Hematopoietic multipotent progenitor cell (in vitro differentiated cells): ENCODE results near the gene KDELR3. TPM values are rescaled to one million over a fixed set of nuclear protein-coding genes. Genes with fewer than 3 reads are reported as not detected.
"Not testable (repeated sequence)": the region's sequence is repeated elsewhere in the genome, so short reads cannot be mapped to it uniquely, and the experiment has no call there.

Experiments used
- DNase-seq, 3 donors: peaks; one replicate each; pipeline ENCODE4 v3.0.0-alpha.2; 2011 to 2015; ENCODE audit warnings: low read depth in 2 of 3, low spot score in 2 of 3
- total RNA-seq: library from RNA; depleted of rRNA; stranded (reverse); fragments of >200 nt; gene quantifications from one replicate; pipeline ENCODE4 v1.2.3, GENCODE V29; 2012

Gene KDELR3
- total RNA-seq, 1 donor: 1.9 TPM

DNA sequence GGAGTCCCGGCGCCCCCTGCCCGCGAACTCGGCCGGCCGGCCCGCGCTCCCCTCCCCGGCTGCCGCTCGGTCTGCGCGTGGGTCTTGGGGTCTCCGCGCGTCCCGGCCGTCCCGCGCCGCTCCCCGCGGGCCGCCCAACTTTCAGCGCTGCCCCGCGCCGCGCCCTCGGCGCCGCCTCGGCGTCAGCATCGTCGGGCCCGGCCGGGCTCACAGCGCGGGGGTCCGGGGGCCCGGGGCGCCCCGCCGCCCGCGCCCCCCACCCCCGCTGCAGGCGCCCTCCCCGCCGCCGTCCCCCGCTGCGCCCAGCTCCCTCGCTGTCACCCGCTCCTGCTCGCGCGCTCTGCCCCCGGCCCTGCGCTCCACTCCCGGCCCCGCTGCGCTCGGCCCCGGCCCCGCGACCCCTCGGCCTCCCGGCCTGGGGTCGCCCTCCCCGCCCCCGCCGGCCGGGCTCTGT lies 12.8 kb upstream of the KDELR3 start, which contains the start of gene KCNJ4:
TSS of gene KCNJ4 (minus strand) at position 124 of the 454 bp plus-strand sequence. CDS start 27,067 bp downstream, outside the sequence.
- DNase-seq: no peak

DNA sequence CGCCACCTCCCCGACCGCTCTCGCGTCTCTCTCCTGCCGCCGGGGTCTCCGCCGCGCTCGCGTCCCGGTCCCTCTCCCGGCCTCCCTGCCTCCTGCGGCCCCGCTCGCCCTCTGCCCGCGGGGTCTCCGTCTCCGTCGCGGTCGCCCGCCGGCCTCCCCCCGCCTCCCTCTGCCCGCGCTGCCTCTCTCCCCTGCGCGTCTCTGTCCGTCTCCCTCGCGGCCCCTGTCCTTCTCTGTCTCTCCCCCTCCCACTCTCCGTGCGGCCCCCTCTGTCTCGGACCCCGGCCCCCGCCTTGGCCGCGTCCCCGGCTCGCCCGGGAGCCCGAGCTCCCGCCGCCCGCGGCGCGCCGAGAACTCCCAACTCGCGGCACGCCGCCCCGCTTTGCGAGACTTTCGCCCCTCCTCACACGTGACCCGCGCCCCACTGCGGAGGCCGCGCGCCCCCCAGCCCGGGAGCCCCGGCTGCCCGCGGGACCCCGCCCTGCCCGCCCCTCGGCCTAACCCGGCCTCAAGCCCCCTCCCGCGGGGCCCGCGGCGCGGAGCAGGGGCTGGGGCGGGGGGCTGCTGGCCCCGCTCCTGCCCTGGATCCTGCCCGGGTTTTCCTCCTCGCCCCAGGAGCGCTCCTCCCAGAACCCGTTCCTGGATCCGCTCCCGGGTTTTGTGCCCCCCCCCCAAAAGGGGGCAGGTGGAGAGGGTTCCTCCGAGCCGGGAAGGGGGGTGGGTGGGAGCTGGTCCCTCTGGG lies 12.2 kb upstream of the KDELR3 start:
- peak in 2 of 3 donors; percentile 61 to 65 for DNase-seq

DNA sequence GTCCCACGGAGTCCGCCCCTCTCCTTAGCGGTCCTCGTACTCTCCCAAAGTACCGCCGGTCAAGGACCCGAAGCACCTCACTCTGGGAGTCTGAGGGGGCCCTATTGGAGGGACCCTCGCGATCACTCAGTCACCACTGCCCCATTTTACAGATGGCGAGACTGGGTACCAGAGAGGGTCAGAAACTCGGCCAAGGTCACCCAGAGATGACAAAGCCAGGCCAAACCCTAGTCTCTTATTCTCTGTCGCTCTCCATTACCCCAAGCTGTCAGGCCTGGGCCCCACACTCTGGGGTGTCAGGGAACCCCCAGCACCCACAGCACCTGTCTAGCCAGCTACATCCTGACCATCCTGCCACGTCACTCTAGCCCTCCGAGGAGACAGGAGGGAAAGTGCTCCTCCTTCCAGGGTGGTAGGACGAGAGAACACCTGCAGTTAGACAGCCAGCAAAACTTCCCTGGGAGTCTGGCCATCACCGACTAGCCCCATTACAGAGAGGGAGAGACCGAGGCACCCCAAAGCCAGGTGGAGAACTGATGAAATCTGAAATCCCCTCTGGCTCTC lies 11.5 kb upstream of the KDELR3 start:
- DNase-seq: no peak

DNA sequence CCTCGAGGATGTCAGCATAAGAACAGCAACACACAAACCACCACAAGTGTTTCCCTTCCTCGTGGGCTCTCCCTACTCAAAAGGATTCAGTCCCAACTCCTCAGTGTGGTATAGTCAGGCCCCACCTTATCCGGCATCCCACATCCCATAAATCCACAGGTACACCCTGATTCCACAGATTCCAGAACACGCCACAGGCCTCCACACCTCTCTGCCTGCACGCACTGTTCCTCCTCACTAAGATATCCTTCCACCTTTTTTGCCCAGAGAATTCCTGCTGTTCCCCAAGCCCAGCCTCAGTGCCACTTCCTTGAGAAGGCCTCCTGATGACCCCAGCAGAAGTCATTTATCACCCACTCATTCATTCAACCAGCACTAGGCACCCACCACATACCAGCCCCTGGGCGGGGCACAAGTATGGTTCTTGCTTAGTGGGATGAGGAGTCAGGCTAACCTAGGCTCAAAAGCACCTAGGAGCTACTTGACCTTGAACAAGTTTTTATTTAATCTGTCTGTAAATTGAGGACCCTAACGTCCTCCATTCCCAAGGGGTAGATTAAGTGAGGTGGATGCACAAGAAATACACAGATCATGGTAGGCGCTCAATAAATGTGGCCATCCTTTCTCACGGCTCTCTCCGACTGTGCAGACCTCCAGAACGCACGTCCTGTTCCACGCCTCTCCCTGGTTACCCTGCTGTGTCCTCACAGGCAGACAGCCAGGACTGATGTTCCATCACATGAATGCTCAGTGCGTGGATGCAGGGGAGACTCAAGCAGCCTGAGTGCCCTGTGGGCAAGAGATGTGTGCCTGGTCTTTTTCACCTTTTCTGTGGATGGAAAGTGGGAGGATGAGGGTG lies 10.8 kb upstream of the KDELR3 start:
- DNase-seq: no peak

DNA sequence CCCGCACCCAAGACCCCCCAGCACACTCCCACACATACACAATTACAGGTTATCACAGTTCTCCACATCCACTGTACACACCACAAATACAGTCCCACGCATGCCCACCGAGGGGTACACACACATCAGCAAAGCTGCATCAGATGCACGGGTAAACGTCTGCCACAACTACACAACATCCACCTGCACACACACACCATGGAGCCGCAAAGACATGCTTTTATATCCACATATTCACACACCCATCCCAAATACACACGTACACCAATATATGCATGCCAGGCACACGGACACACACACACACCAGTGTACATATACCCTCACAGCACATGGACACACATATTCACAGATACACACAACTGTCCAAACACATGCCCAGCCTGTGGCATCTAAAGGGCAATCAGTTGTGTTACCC lies 7.5 kb upstream of the KDELR3 start:
- no peak for DNase-seq

DNA sequence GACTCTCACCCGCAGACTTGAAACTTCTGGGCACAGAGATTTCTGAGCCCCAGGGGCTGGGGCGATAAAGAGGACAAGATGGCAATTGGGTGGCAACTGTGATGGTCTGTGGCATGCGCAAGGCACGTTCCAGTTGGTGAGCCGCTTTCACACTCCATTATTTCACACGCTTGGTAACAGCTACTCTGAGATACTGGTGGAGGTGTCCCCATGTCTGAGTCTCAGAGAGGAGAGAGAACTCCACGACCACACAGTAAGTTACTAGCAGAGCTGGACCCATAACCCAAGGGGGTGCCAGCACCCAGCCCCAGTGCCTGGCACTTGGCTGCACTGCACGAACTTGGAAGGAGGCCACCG lies 6.9 kb upstream of the KDELR3 start:
- peak in 1 of 3 donors; percentile 27 for DNase-seq

DNA sequence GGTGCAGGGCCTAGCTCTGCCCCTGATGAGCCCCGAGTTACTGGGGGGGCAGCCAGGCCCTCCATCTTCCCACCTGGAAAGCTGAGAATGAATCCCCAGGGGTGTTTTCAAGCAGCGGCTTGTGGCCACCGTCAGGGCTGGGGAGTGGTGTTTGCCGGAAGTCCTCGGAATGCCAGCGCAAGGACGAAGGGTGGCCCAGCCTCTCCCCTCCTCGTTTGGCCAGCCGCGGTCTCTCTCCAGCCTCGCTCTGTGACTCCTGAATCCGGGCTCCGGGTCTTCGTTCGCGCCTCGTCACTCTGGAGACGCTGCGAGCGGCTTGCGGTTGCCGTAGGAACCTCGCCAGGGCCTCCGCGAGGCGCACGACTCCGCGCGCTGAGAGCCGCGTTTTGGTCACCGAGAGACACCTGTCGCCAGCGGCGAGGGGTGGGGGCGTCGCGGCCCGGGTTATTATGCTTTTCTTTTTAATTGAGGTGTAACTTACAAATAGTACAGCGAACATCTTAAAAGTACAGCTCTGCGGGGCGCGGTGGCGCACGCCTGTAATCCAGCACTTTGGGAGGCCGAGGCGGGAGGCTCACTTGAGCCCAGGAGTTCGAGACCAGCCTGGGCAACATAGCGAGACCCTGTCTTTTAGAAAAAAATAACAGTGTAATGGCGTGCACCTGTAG lies 6.3 kb upstream of the KDELR3 start:
- DNase-seq: peak in 2 of 3 donors; percentile 83 to 86

DNA sequence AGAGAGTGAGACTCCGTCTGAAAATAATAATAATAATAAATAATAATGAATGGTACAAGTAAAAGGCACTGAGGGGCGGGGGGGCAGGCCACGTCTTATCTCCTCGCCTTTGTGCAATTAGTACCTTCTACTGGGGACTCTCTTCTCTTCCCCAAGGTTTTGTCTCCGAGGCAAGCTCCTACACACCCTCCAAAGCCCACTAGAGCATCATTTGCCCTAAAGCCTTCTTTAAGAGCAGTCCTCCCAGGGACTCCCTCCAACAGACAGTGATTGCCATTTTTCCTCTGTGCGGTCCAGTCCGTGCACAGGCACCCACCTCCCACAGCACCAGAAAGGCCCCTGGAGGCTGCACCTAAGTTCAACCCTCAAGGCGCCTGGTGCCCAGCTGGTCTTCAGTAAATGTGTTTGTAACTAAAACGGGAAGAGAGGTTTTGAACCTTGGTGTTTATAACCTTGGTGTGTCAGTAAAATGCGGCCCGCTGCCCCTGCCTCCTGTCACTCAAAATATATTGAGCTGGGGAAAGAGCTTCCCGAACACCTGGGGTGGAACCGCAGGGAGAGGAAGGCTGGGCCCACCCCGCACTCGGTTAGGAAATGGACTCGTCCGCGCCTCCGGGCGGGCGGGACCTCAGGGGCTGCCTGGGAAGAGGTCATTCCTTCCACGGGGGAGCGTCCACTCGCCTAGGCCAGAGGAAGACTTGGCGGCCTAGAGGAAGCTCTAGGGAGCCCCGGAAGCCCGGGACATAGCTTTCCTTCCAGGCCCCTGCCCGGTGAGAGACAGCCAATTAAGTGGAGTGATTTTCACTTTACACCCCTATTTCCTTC lies 4.7 kb upstream of the KDELR3 start:
- peak in 2 of 3 donors; percentile 46 to 75 for DNase-seq

DNA sequence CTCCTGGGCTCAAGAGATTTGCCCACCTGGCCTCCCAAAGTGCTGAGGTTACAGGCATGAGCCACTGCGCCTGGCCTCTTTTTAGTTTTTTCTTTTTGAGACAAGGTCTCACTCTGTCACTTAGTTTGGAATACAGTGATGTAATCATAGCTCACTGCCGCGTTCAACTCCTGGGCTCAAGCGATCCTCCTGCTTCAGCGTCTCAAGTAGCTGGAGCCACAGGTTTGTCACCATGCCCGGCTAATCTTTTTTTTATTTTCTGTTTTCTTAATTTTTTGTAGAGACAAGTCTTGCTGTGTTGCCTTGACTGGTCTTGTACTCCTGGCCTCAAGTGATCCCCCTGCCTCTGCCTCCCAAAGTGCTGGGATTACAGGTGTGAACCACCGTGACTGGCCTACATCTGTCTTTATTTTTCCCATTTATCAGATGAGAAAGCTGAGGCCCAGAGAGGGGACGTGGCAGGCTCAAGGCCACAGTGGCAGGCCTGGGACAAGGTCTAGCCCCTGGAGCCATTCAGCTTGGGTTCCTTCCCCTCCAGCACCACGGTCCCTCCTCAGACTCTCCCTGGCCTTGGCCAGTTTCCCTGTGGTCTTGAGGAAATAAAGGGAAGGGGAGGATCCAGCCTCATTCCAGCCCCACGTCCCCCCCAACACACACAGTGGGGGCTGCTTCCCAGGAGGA lies 2.8 kb upstream of the KDELR3 start:
- no peak for DNase-seq

DNA sequence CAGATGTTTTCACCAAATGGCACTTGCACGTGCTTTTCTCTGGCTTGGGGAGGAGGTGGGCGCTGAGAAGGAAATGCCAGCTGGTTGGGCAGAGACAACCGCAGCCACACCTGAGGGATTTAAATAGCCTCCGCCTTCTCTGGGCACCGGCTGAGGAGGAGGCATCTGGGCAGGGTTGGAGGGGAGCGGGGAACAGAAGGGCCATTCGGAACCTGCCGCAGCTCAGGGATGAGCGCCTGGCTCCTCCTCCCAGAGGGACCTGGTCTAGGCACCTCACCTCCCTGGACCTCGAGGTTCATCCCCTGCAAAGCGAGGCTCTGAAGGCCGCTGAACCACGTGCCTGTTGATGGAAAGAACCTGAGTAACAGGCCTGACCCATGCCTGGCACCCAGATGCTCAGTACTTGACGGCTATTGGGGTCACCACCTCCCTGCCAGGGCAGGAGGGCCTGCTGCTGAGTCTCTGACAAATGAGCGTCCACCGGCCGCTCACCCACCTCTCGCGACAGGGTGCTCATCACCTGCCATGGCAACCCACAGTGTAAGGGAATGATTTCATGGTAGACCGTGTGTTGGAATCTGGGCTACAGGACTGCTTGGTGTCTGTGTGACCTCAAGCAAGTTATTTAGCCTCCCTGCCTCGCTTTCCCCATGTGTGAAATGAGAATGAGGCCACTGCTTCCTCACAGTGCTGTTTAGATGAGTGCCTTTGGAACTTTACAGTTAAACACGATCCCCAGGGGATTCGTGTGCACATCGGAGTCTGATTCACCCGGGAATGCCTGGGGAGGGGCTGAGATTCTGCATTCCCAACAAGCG lies 2.0 kb upstream of the KDELR3 start:
- DNase-seq: no peak

DNA sequence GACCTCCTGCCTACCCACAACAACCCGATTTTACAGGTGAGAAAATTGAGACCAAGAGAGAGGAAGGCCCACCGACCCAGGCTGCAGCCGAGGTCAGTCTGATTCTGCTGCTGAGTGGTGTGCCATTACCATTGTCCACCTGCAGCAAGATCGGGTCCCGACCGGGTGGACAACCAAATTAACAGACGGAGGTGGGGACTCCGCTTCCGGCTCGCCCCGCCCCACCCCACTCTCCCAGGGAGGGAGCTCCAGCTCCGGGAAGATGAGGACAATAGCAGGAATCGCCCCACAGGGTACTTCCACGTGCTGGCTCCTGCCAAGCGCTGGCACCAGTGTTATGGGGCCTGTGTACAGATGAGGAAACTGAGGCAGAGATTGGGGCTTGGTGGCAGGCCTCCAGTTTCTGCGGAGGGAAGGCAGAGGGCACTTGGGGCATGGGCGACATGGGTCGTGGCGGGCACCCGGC lies 425 bp upstream of the KDELR3 start:
- no peak for DNase-seq

DNA sequence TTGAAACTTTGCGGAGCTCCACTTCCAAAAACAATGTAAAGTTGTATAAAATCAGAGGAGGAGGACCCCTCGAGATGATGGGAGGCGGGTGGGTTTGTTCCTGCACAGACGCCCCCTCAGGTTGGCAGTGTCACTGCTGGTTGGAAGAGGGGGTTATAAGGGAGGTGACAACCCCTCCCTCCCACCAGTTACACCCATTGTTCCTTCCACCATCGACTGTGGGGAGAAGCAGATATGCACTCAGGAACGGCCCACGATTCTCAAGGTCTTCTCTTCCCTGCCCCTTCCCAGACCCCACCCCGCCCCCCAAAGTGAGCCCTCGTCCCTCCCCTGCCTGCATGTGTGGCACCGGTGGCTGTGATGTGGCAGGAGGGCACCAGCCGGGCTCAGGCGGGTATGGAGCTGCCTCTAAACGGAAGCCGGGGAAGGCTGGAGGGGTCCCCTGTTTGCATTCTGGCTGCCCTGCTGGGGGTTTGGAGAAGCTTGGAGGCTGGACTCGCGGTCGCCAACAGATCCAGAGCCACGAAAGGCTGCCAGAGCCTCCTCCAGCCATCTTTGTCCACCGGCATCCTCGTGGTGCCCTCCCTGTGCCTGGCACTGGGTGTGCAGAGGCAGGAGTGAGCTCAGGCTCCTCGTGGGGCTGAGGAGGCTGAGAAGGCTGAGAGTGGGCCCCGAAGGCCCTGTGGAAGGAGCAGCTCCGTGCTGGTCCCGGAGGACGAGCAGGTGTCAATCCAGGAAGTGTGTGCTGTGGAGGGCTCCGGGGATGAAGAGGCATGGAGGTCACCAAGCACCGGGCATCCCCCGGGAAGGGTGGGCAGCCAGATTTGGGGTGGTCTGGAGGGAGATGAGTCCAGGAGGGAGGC lies 778 bp downstream of the KDELR3 start:
- DNase-seq: peak in 1 of 3 donors; percentile 51

DNA sequence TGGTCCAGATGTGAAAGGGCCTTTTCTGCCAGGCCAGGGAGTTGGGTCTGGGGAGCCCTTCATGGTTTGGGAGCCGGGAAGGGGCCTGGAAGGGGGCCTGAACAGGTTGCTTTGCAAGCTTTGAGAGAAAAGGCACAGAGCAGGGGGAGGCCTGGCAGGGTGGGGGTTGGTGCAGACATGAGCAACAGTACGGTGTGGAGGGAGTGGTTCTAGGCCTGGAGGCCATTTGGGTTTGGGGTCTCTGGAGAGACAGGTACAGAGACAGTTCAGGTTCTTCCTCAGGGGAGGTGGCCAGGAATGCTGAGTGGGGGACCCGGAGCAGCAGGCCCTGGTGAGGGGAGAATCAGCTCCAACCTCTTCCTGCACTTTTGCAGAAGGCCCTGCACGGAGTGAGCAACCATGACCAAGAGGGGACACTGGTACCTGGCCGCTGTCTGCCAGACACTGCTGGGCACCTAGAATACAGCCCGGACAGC lies 1.4 kb downstream of the KDELR3 start:
- DNase-seq: no peak

DNA sequence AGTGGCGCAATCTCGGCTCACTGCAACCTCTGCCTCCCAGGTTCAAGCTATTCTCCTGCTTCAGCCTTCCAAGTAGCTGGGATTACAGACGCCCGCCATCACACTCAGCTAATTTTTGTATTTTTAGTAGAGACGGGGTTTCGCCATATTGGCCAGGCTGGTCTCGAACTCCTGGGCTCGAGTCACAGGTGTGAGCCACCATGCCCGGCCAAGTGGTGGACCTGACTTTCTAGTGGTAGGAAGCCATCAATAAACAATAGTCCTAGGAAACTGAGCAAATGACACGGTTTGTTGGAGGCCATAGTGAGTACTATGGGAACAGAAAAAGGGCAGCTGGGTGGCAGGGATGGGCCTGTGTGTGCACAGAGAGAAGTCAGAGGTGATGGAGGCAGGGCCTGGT lies 2.3 kb downstream of the KDELR3 start:
- DNase-seq: not testable (repeated sequence)

DNA sequence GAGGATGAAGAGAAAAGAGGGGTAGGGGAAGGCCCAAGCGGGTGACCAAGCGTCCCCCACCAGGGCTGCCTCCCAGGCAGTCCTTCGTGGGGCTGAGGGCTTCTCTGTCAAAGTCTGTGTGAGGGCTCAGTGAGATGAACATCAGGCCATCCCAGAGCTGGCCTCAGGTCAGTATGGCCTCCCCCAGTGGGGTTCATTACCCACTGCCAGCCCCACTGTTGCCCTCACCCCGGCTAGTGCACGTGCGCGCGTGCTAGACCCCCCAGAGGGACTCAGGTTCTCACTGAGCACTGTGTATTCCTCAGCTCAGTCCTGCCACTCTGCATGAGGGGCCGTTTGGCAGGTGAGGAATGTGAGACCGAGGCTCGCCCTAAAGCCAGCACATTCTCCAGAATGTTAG lies 3.3 kb downstream of the KDELR3 start:
- DNase-seq: no peak

DNA sequence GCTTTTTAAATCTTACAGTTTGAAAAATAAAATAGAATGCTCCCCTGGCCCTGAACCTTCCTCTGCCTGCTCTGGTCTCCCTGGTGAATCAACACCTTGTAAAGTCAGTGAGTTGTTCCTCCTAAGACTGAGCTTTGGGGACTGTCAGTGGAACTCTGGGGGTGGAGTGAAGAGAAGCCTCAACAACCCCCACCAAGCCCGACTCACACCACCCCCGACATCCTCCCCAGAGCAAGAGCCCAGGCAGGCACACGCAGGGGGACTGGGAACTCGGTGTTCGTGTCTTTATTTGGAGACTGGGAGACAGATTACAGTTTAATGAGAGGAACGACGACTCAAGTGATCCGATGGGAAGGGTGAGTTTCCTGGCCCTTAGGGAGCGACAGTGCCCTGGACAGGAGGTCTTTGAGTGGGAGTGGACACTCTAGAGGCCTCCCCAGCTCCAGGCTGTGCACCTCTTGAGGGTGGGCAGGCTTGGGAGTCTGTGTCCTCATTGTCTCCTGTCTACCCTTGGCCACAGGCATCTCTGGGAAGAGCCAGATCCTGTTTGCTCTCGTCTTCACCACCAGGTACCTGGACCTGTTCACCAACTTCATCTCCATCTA lies 6.2 kb downstream of the KDELR3 start:
- no peak for DNase-seq

DNA sequence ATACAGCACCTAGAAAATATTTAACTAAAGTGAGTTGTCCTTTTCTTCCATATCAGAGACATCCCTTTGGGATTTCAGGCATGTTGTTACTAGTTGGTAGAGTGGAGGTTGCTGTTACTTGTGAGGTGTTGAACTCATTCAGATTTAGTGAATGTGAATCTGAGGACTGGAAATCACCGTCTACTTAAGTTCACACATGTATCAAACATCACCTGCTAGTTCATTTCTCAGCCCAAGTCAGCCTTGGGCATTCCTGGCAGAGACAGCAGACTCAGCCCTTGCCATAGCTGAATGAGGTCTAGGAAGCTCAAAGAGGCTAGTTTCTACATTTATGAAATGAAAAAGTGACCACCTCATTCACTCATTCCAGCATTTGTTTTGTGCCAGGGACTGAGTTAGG lies 9.7 kb downstream of the KDELR3 start:
- no peak for DNase-seq
